Testis (tissue), 3 donors: ENCODE results near the gene CEP250. TPM values are rescaled to one million over a fixed set of nuclear protein-coding genes. Genes with fewer than 3 reads are reported as not detected.

Experiments
- DNase-seq: peaks from one replicate; pipeline ENCODE4 v3.0.0-alpha.2; 2019
- H3K27ac ChIP-seq, 2 donors: fragments of 200-600 bp; sonication (generic); one replicate each; pipeline ENCODE4 v1.5.1; 2019
- H3K27me3 ChIP-seq: fragments of 200-600 bp; sonication (generic); one replicate; pipeline ENCODE4 v1.5.1; 2019
- H3K36me3 ChIP-seq: fragments of 200-600 bp; sonication (generic); one replicate; pipeline ENCODE4 v1.5.1; 2017; ENCODE audit warnings: low read depth; ENCODE audit errors: missing control alignments
- H3K4me1 ChIP-seq: fragments of 200-600 bp; sonication (generic); one replicate; pipeline ENCODE4 v1.5.1; 2019
- H3K4me3 ChIP-seq, 2 donors: fragments of 200-600 bp; sonication (generic); one replicate each; pipeline ENCODE4 v1.5.1; 2017 to 2019
- H3K9me3 ChIP-seq: fragments of 200-600 bp; sonication (generic); one replicate; pipeline ENCODE4 v1.5.1; 2017
- POLR2A ChIP-seq: fragments of 450-650 bp; IDR thresholded peaks from one replicate; pipeline ENCODE4 v1.6.1; 2017; ENCODE audit warnings: antibody characterized with exemption, mild to moderate bottlenecking, moderate library complexity
- WGBS, 2 donors: methylation state at CpG; one replicate each; pipeline ENCODE4 v1.1.5; 2018; 5-methylcytosine and 5-hydroxymethylcytosine counted together
- intact Hi-C: fragments of 100-400 bp; cut with DNase I; formaldehyde crosslinking; loops from one replicate; pipeline ENCODE4 v1.15.1; 2023; ENCODE audit warnings: low total_unique reads
- polyA plus RNA-seq: library from polyadenylated mRNA; stranded (reverse); fragments of 350-450 nt; fragmentation: Illumina TruSeq; extraction: RNeasy Lipid Tissue Mini Kit (QIAGEN cat#74804); gene quantifications from one replicate; pipeline ENCODE4 v1.2.3, GENCODE V29; 2014; ENCODE audit warnings: low read depth, low replicate concordance; ENCODE audit not compliant: insufficient read depth
- total RNA-seq, 2 donors: library from RNA; depleted of rRNA; stranded (reverse); fragments of >200 nt; gene quantifications; one replicate each; pipeline ENCODE4 v1.2.3, GENCODE V29; 2016
- TF ChIP-seq, protein P1 (sequence below), 3 experiments: fragments of 450-650 bp in 2 of 3; fragments of 200-600 bp in 1 of 3; sonication (generic) in 1 of 3; IDR thresholded peaks; one replicate each; pipeline ENCODE4 v1.5.1; 2016 to 2019; ENCODE audit warnings: antibody characterized with exemption in 3 of 3, mild to moderate bottlenecking in 2 of 3, moderate library complexity in 1 of 3

Gene CEP250
- total and polyA plus RNA-seq, 3 donors from 2014 or later: 41.2 to 68.6 (median 54.5) TPM

DNA sequence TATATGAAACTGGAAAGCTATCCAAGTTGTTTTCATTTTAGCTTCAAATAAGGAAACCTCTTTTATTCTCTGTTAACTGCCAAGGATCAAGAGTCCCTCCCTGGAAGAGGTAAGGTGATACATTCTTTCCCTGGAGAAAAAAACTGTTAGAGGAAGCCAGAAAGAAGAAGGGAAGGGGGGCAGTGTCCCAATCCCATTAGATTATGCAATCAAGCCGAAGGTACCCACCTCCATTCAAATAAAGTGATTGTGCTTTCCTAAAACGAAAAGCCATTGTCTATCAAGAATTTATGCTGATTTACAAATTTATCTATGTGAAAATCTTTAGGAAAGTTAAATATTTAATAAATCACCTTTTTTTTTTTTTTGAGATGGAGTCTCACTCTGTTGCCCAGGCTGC is 34.1 kb upstream of the CEP250 start:
- H3K27me3 ChIP-seq: no peaks in the 10 kb centered on the region
- H3K27ac ChIP-seq: no peak overlapping the region
- intact Hi-C loops: no loop called here
- TF ChIP-seq POLR2A: no peak
- TF ChIP-seq, protein P1, sequence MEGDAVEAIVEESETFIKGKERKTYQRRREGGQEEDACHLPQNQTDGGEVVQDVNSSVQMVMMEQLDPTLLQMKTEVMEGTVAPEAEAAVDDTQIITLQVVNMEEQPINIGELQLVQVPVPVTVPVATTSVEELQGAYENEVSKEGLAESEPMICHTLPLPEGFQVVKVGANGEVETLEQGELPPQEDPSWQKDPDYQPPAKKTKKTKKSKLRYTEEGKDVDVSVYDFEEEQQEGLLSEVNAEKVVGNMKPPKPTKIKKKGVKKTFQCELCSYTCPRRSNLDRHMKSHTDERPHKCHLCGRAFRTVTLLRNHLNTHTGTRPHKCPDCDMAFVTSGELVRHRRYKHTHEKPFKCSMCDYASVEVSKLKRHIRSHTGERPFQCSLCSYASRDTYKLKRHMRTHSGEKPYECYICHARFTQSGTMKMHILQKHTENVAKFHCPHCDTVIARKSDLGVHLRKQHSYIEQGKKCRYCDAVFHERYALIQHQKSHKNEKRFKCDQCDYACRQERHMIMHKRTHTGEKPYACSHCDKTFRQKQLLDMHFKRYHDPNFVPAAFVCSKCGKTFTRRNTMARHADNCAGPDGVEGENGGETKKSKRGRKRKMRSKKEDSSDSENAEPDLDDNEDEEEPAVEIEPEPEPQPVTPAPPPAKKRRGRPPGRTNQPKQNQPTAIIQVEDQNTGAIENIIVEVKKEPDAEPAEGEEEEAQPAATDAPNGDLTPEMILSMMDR (IDR thresholded peaks at IDR 0.05): no peak
- no peaks in the 10 kb centered on the region for H3K9me3 ChIP-seq
- H3K4me1 ChIP-seq: no peaks in the 10 kb centered on the region
- no peak for DNase-seq
- H3K4me3 ChIP-seq: no peak overlapping the region
- 59 to 75% methylated on average over 2 of the region's 2 CpGs for WGBS, 2 donors
- H3K36me3 ChIP-seq: no peaks in the 10 kb centered on the region

DNA sequence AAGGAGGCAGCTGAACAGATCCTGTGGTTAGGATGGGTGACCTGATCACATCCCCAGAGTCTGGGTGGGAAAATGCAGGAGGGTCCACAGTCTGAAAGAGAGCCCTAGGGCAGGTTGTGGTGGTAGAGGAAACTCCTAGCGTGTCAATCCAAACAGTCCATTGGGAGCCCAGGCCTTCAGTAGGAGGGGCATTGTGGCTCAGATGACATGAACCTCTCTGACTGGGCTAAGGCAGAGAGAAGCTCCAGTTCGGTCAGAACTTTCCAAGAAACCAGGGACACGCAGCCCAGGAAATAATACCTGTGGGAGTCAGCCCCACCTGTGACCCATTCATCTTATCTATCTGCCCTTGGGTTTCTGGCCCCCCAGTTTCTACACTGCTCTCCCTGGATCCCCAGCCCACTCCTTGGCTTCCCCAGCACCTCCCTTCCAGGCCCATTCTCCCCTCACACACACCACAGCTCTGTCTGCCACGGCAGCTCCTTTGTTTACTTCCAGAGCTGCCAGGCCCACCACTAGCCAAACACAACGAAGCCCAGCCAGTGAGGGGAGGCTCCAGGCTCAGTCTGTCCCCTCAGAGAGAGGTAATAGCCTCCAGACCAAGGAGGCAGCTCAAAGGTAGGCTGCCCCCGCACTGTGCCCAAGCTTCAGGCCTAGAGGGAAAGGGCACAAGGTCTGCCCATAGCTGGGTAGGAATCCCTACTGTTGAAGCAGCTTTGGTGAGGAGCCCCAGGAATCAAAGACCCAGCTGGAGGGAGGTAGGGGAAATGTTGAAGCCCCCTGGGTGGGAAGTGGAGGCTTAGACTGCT is 23.6 kb upstream of the CEP250 start:
- WGBS, 2 donors: 77 to 87% methylated on average over 6 of the region's 6 CpGs
- Histone ChIP-seq H3K4me1 (no peaks in the 10 kb centered on the region), H3K9me3 (no peaks in the 10 kb centered on the region), H3K36me3 (no peaks in the 10 kb centered on the region), H3K27ac (no peak overlapping the region), H3K27me3 (no peaks in the 10 kb centered on the region), H3K4me3 (no peak overlapping the region)
- intact Hi-C loops: no loop called here
- no peak for DNase-seq
- no peak for TF ChIP-seq POLR2A
- TF ChIP-seq, protein P1 (IDR thresholded peaks at IDR 0.05): no peak

DNA sequence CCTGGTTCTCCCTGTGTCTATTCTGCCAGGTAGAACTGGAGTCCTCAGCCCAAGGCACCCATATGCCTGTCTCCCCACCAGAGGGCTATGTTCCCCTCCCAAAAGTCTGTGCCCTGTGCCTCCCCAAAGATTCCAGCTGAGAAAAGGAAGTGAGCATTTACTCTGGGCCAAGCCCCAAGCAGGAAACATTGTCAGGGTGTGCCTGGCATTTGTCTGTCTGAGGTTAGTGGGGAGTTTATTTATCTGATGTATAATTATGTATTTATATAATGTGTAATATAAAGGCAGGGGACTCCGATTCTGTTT is 23.0 kb upstream of the CEP250 start:
- intact Hi-C loops: no loop called here
- 80 to 100% methylated on average over 1 of the region's 1 CpG for WGBS, 2 donors

DNA sequence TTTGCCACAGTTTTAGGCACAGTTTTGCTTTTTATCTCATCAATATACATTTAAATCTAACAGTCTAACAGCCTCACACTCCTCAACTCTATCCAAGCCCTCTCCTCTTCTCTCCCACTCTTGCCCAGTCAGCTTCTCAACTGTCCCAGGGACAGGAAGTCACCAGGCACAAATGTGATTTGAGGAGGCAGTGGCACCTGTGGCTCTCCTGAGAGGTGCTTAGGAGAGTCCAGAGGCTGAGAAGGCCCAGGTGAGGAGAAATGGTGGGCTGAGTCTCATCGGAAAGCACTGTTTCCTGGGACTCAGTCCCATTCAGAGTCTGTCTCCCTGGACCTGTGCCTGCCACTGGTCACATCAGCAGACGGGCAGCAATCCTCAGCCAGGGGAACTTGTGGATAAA is 22.1 kb upstream of the CEP250 start:
- Histone ChIP-seq H3K4me1 (no peaks in the 10 kb centered on the region), H3K9me3 (no peaks in the 10 kb centered on the region), H3K36me3 (no peaks in the 10 kb centered on the region), H3K27me3 (no peaks in the 10 kb centered on the region), H3K4me3 (no peak overlapping the region), H3K27ac (no peak overlapping the region)
- TF ChIP-seq, protein P1 (IDR thresholded peaks at IDR 0.05): no peak
- TF ChIP-seq POLR2A: no peak
- 82% methylated on average over 2 of the region's 2 CpGs; no CpG with 5 or more reads in 1 of the 2 donors for WGBS, 2 donors
- intact Hi-C loops: no loop called here
- no peak for DNase-seq

More for the DNA sequence above, 23.0 kb upstream of the CEP250 start:
- no peaks in the 10 kb centered on the region for H3K36me3 ChIP-seq
- DNase-seq: no peak
- no peaks in the 10 kb centered on the region for H3K4me1 ChIP-seq
- H3K4me3 ChIP-seq: no peak overlapping the region
- TF ChIP-seq, protein P1 (IDR thresholded peaks at IDR 0.05): no peak
- TF ChIP-seq POLR2A: no peak
- no peaks in the 10 kb centered on the region for H3K27me3 ChIP-seq
- no peaks in the 10 kb centered on the region for H3K9me3 ChIP-seq
- no peak overlapping the region for H3K27ac ChIP-seq
